ENCODE data around the gene ANGPTL3. TPM values are rescaled to one million over a fixed set of nuclear protein-coding genes. Genes with fewer than 3 reads are reported as not detected.

ANGPTL3 gene
- polyA plus RNA-seq, 1 of the 3 experiments (the other 2 are of a cell fraction): not detected

GRCh38 chr1:62595647-62596046 is 1.7 kb upstream of the ANGPTL3 start:
- CTCF ChIA-PET: no interaction called here

More at GRCh38 chr1:62595647-62596046, 1.7 kb upstream of the ANGPTL3 start:
- Histone ChIP-seq H3K9ac (no peak overlapping the region), H4K20me1 (ENCODE audit: insufficient read depth) (no peaks in the 10 kb centered on the region), H3K27me3 (ENCODE audit: insufficient read depth) (no peaks in the 10 kb centered on the region), H3K4me2 (no peak overlapping the region), H3K4me1 (ENCODE audit: control insufficient read depth in 1 of 2, insufficient read depth in 2 of 2, low read depth in 1 of 2, low read length in 1 of 2) (peaks cover 0 to 11% of the 10 kb centered on the region in 2 experiments; a peak in 2 of 4 replicates), H3K27ac (ENCODE audit: low read depth in 2 of 2, low read length in 1 of 2) (no peak overlapping the region), H2AFZ (ENCODE audit: low read depth) (no peak overlapping the region), H3K9me2 (peaks cover 6% of the 10 kb centered on the region; the same call in 1 of the 2 replicates), H3K4me3 (ENCODE audit: low read depth in 2 of 2, low read length in 1 of 2) (no peak overlapping the region), H3K9me3 (no peaks in the 10 kb centered on the region), H3K79me2 (ENCODE audit: insufficient read depth) (peaks cover 11% of the 10 kb centered on the region), H3K36me3 (replicated peaks in 1 of 2; ENCODE audit: control insufficient read depth in 1 of 2, insufficient read depth in 2 of 2, low read length in 1 of 2) (peaks cover 11 to 46% of the 10 kb centered on the region in 2 experiments), H3F3A (replicated peaks; ENCODE audit: insufficient read depth) (peaks cover 22% of the 10 kb centered on the region)
- DNase-seq: no peak
- TF ChIP-seq PBX3 (IDR thresholded peaks at IDR 0.05) (no peak), SIN3A (IDR thresholded peaks at IDR 0.05; ENCODE audit: borderline replicate concordance, low read depth, low read length) (no peak), YY1 (IDR thresholded peaks at IDR 0.05; ENCODE audit: low read depth) (no peak), MAX (IDR thresholded peaks at IDR 0.05; ENCODE audit: low read depth) (no peak), REST (IDR thresholded peaks at IDR 0.05; ENCODE audit: low read depth, low read length) (no peak), SMC3 (IDR thresholded peaks at IDR 0.05; ENCODE audit: low read depth, low read length) (no peak), ZBTB33 (IDR thresholded peaks at IDR 0.05; ENCODE audit: borderline replicate concordance, low read depth) (no peak), GABPA (IDR thresholded peaks at IDR 0.05; ENCODE audit: low read depth) (no peak)
- 86% methylated on average over 3 of the region's 3 CpGs for WGBS (ENCODE audit: low lambda C conversion rate)
- POLR2A ChIA-PET: no interaction called here

Data from SK-N-SH (cell line).